Kidney tubule cell (primary cell): ENCODE measurements around the gene GSE1.

Experiments used
- DNase-seq: peaks from one replicate; pipeline ENCODE4 v3.0.0-alpha.2; 2018; ENCODE audit warnings: low spot score

Gene GSE1

GRCh38 chr16:85724936-85725335 lies 111.8 kb downstream of the GSE1 start:
- no peak for DNase-seq
